Mammary epithelial cell (primary cell): ENCODE results near the gene GSTT2.

Experiments
- EZH2 ChIP-seq: IDR thresholded peaks from 2 replicates; pipeline ENCODE4 v1.6.1; 2012; ENCODE audit warnings: low read length, inconsistent platforms, borderline replicate concordance
- TF ChIP-seq, protein P1 (sequence below), 2 donors: IDR thresholded peaks in 1 of 2; conservative IDR thresholded peaks in 1 of 2; 2 replicates each; pipeline ENCODE4 v1.5.1; 2011 to 2012; ENCODE audit warnings: inconsistent platforms in 2 of 2, low read length in 2 of 2, mild to moderate bottlenecking in 2 of 2, control low read depth in 1 of 2, low read depth in 1 of 2; ENCODE audit not compliant: insufficient read depth in 1 of 2; ENCODE audit errors: extremely low read depth in 1 of 2

DNA sequence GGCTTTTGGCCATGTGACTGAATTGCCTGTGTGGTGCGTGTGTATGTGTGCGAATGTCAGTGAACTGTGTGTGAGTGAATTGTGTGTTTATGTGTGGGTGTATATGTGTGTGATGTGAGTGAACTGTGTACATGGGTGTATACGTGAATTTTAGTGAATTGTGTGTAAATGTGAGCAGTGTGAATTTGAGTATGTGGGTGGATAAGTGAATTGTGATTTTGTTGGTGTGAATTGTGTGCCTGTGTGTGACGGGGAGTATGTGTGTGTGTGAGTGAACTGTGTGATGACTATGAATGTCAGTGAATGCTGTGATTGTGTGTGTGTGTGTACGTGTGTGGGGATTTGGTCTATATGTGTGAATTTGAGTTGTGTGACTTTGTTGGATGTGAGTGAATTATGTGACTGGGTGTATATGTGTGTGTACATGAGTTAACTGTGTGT is 9.7 kb upstream of the GSTT2 start:
- TF ChIP-seq, protein P1, sequence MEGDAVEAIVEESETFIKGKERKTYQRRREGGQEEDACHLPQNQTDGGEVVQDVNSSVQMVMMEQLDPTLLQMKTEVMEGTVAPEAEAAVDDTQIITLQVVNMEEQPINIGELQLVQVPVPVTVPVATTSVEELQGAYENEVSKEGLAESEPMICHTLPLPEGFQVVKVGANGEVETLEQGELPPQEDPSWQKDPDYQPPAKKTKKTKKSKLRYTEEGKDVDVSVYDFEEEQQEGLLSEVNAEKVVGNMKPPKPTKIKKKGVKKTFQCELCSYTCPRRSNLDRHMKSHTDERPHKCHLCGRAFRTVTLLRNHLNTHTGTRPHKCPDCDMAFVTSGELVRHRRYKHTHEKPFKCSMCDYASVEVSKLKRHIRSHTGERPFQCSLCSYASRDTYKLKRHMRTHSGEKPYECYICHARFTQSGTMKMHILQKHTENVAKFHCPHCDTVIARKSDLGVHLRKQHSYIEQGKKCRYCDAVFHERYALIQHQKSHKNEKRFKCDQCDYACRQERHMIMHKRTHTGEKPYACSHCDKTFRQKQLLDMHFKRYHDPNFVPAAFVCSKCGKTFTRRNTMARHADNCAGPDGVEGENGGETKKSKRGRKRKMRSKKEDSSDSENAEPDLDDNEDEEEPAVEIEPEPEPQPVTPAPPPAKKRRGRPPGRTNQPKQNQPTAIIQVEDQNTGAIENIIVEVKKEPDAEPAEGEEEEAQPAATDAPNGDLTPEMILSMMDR (conservative IDR thresholded peaks at IDR 0.05 in 1 of 2, IDR thresholded peaks at IDR 0.05 in 1 of 2; ENCODE audit: extremely low read depth in 1 of 2, insufficient read depth in 1 of 2, low read depth in 1 of 2, low read length in 2 of 2): no peak
- no peak for TF ChIP-seq EZH2
